GM12872 (cell line): ENCODE results near the gene NBEA.

Experiments used
- CTCF ChIP-seq: IDR thresholded peaks from 3 replicates; pipeline ENCODE4 v1.5.1; 2011; ENCODE audit warnings: low read depth, mild to moderate bottlenecking, low read length, moderate library complexity; ENCODE audit not compliant: insufficient read depth

NBEA gene

GRCh38 chr13:35496006-35496405, 553.9 kb downstream of the NBEA start:
- TF ChIP-seq CTCF: no peak

- no peak for TF ChIP-seq CTCF
Observed at GRCh38 chr13:35496761-35497386, 554.8 kb downstream of the NBEA start.

GRCh38 chr13:35498231-35498630, 556.2 kb downstream of the NBEA start:
- no peak for TF ChIP-seq CTCF

GRCh38 chr13:35499196-35499662, 557.2 kb downstream of the NBEA start:
- no peak for TF ChIP-seq CTCF

- no peak for TF ChIP-seq CTCF
Observed at GRCh38 chr13:35499676-35500075, 557.6 kb downstream of the NBEA start.

GRCh38 chr13:35500144-35500543, 558.1 kb downstream of the NBEA start:
- TF ChIP-seq CTCF: no peak

GRCh38 chr13:35501661-35502235, 559.7 kb downstream of the NBEA start:
- TF ChIP-seq CTCF: no peak
